ENCODE measurements around the gene UBE2F. TPM values are rescaled to one million over a fixed set of nuclear protein-coding genes. Genes with fewer than 3 reads are reported as not detected.
"Not testable (repeated sequence)": the region's sequence is repeated elsewhere in the genome, so short reads cannot be mapped to it uniquely, and the experiment has no call there.

The UBE2F gene
- total RNA-seq, 1 donor from 2014 or later = 38.6 TPM

DNA sequence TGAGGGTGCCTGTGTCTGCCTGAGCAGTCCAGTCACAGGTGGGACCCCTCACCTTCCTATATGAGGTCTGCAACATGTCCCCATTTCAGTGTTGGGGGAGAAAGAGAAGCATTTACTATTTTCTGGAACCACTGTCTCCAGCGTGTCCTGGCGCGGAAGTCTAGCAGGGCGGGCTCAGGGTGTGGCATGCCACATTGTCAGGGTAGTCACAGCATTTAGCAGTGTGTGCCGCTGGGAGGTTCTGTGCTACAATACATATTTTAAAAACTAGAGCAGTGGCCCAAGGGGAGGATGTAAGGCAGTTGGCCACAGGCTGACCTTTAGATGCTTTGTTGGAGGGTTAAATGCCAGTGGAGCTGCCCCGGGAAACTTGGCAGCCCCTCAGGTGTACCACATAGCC is 12.5 kb downstream of the UBE2F start:
- TF ChIP-seq, protein P1, sequence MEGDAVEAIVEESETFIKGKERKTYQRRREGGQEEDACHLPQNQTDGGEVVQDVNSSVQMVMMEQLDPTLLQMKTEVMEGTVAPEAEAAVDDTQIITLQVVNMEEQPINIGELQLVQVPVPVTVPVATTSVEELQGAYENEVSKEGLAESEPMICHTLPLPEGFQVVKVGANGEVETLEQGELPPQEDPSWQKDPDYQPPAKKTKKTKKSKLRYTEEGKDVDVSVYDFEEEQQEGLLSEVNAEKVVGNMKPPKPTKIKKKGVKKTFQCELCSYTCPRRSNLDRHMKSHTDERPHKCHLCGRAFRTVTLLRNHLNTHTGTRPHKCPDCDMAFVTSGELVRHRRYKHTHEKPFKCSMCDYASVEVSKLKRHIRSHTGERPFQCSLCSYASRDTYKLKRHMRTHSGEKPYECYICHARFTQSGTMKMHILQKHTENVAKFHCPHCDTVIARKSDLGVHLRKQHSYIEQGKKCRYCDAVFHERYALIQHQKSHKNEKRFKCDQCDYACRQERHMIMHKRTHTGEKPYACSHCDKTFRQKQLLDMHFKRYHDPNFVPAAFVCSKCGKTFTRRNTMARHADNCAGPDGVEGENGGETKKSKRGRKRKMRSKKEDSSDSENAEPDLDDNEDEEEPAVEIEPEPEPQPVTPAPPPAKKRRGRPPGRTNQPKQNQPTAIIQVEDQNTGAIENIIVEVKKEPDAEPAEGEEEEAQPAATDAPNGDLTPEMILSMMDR (IDR thresholded peaks at IDR 0.05; ENCODE audit: unreplicated experiment) = no peak
- H3K36me3 Mint-ChIP-seq (ENCODE audit: insufficient read depth) = peaks cover 3% of the 10 kb centered on the region
- H3K27ac Mint-ChIP-seq = no peak overlapping the region
- H3K4me3 Mint-ChIP-seq (ENCODE audit: low read depth) = no peak overlapping the region
- no peaks in the 10 kb centered on the region for H3K27me3 Mint-ChIP-seq
- DNase-seq (ENCODE audit: low spot score, unreplicated experiment) = no peak
- no peaks in the 10 kb centered on the region for H3K9me3 Mint-ChIP-seq (ENCODE audit: low read depth)
- peaks cover 9% of the 10 kb centered on the region for H3K4me1 Mint-ChIP-seq (ENCODE audit: low read depth)

DNA sequence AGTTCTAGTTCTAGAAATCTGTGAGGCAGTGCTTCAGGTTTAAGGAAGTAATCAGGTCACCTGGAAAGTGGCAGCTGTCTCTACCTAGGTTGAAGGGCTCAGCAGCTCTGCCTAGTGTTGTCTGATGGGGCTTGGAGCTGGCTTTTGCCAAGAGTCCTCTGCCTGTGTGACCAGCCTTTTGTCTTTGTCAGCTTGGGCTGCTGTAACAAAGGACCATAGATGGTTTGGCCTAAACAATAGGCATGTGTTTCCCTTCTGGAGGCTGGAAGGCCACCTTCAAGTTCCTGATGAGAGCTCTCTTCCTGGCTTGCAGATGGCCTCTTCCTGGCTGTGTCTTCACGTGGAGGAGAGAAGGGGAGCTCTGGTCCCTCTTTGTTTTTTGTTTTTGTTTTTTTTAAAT is 13.3 kb downstream of the UBE2F start:
- no peak overlapping the region for H3K27ac Mint-ChIP-seq
- DNase-seq (ENCODE audit: low spot score, unreplicated experiment) = no peak
- no peaks in the 10 kb centered on the region for H3K9me3 Mint-ChIP-seq (ENCODE audit: low read depth)
- H3K27me3 Mint-ChIP-seq = no peaks in the 10 kb centered on the region
- H3K4me3 Mint-ChIP-seq (ENCODE audit: low read depth) = no peak overlapping the region
- TF ChIP-seq, protein P1 (IDR thresholded peaks at IDR 0.05; ENCODE audit: unreplicated experiment) = no peak
- peaks cover 6% of the 10 kb centered on the region for H3K36me3 Mint-ChIP-seq (ENCODE audit: insufficient read depth)
- H3K4me1 Mint-ChIP-seq (ENCODE audit: low read depth) = peaks cover 9% of the 10 kb centered on the region

DNA sequence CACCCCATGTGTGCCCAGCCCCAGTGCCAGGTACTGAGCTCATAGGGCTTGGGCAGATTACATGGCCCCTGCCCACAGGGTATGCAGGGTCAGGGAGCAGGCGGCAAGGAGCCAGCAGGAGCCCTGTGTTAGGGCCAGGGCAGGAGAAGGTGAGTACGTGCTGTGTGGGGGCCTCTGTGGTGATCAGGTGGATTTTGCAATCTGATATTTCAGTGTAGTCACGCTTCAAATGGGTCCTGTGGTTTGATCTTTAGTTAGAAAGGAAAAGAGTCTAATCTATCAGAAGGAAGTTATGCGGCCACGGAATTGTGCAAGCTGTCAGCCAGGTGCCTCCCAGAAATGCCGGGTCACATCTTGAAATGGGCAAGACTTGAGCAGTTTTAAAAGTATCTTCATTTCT is 13.9 kb downstream of the UBE2F start:
- H3K27ac Mint-ChIP-seq = no peak overlapping the region
- peaks cover 7% of the 10 kb centered on the region for H3K36me3 Mint-ChIP-seq (ENCODE audit: insufficient read depth)
- DNase-seq (ENCODE audit: low spot score, unreplicated experiment) = no peak
- H3K4me3 Mint-ChIP-seq (ENCODE audit: low read depth) = no peak overlapping the region
- TF ChIP-seq, protein P1 (IDR thresholded peaks at IDR 0.05; ENCODE audit: unreplicated experiment) = no peak
- no peaks in the 10 kb centered on the region for H3K27me3 Mint-ChIP-seq
- peaks cover 2% of the 10 kb centered on the region for H3K9me3 Mint-ChIP-seq (ENCODE audit: low read depth)
- peaks cover 9% of the 10 kb centered on the region for H3K4me1 Mint-ChIP-seq (ENCODE audit: low read depth)

DNA sequence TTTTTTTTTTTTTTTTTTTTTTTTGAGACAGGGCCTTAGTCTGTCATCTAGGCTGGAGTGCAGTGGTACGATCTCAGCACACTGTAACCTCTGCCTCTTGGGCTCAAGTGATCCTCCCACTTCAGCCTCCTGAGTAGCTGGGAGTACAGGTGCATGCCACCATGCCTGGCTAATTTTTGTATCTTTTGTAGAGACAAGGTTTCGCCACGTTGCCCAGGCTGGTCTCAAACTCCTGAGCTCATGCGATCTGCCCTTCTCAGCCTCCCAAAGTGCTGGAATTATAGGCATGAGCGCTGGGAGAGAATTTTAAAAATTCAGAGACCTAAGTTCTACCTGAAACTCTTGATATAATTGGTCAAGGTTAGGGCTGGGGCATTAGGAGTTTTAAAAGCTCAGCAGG is 14.8 kb downstream of the UBE2F start:
- not testable (repeated sequence) for DNase-seq (ENCODE audit: low spot score, unreplicated experiment); H3K36me3 Mint-ChIP-seq (ENCODE audit: insufficient read depth); H3K4me1 Mint-ChIP-seq (ENCODE audit: low read depth); H3K27me3 Mint-ChIP-seq; H3K27ac Mint-ChIP-seq; H3K9me3 Mint-ChIP-seq (ENCODE audit: low read depth); H3K4me3 Mint-ChIP-seq (ENCODE audit: low read depth)

DNA sequence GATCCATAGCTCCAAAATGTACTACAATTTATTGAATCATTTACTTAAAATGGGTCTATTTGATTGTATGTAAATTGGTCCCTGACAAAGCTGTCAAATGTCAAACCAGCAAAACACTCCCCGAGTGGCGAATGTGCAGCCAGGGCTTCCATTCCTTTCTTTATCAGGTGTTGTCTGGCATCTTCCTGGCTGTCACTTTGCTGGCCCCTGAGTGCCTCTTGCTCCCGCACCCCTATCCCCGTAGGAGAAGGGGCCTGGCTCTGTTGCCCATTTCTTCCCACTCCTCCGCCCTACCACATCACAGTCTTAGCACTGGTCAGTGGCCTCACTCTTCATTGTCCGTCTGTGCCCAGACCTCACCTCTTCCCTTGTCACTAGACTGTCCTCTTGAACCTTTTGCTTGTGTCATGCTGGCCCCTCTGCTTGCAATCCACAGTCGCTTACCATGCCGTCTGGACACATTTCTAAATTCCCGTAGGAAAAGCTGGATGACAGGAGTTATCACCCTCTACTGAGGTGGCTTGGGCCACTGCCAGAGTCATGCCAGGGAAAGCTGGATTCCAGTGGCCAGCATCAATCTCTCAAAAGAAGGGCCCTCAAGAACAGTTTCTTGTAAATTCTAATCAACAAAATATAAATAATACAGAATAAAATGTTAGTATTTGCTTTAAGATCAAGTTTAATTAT is 15.4 kb downstream of the UBE2F start:
- Mint-ChIP-seq H3K9me3 (ENCODE audit: low read depth) (peaks cover 4% of the 10 kb centered on the region), H3K36me3 (ENCODE audit: insufficient read depth) (peaks cover 15% of the 10 kb centered on the region), H3K27ac (no peak overlapping the region), H3K4me1 (ENCODE audit: low read depth) (peaks cover 9% of the 10 kb centered on the region), H3K27me3 (no peaks in the 10 kb centered on the region), H3K4me3 (ENCODE audit: low read depth) (no peak overlapping the region)
- TF ChIP-seq, protein P1 (IDR thresholded peaks at IDR 0.05; ENCODE audit: unreplicated experiment) = no peak
- DNase-seq (ENCODE audit: low spot score, unreplicated experiment) = no peak

DNA sequence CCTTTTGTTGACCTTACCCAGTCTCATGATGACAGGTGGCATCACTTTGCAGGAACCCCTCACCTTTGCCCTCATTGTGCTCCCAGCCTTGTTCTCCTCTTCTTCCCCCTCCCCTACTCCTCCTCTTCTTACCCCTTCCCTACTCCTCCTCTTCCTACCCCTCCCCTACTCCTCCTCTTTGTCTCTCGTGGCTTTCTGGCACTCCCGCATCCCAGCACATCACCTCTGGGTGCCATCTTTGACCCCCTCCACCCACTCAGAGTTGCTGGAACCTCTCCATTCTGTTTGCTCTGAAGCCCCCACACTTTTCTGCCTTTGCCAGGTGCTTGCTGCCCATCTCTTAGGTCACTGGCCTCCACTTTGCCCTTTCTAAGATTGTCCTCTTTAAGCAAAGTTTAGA is 17.1 kb downstream of the UBE2F start:
- TF ChIP-seq, protein P1 (IDR thresholded peaks at IDR 0.05; ENCODE audit: unreplicated experiment) = no peak
- Mint-ChIP-seq H3K9me3 (ENCODE audit: low read depth) (peaks cover 7% of the 10 kb centered on the region), H3K27ac (peak overlapping the region; percentile 7), H3K4me1 (ENCODE audit: low read depth) (peaks cover 9% of the 10 kb centered on the region), H3K4me3 (ENCODE audit: low read depth) (no peak overlapping the region), H3K27me3 (no peaks in the 10 kb centered on the region), H3K36me3 (ENCODE audit: insufficient read depth) (peaks cover 20% of the 10 kb centered on the region)
- DNase-seq (ENCODE audit: low spot score, unreplicated experiment) = no peak

Measured in progenitor cell of endocrine pancreas (in vitro differentiated cells).